ELF-1 (cell line): ENCODE data around the gene SCD5.

Experiments used
- DNase-seq: peaks from one replicate; pipeline ENCODE4 v3.0.0-alpha.2; 2016; ENCODE audit warnings: low read depth, low spot score

SCD5 gene

DNA sequence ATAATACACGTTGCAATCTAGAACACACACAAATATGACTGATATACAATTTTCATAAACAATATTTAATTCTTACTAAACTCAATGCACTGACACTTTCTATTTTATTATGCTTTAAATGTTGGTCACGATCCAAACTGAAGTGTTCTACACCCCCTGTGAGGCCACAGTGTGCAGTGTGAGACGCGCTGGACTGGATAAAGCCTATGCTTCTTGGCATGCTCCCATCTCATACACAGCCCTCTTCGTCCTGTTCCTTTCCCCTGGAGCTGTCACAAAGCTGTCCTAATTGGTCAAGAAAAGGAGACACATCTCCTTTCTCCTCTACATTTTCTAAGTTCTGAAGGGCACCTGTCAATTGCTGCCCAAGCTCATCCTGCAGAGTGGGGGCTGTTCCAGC is 72.0 kb downstream of the SCD5 start:
- no peak for DNase-seq

DNA sequence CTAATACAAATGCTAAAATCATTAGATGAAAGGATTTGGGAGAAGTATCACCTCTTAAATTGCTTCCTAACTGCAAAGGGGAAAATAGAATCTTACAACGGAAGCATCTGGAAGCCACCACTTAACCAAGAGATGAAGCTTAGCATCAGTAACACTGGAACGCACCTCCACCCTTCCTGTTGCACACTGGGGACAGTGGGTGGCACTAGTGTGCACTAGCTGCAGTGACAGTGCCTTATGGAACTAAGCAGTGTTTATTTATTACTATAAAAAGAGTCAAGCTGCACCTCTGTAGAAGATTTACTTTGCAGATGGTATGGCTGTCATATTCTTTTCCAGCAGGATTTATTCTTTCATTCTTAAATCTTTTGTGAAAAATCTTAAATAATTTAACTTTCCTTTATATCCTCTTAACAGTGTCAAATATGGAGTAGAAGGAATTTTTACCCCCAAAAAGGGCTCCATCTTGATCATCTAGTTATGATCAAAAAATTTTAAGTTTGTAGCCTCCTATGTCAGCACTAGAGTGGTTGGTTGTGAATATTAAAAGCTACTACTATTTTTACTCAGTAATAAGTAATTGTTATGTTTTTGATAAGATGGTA is 76.7 kb downstream of the SCD5 start:
- DNase-seq: no peak

DNA sequence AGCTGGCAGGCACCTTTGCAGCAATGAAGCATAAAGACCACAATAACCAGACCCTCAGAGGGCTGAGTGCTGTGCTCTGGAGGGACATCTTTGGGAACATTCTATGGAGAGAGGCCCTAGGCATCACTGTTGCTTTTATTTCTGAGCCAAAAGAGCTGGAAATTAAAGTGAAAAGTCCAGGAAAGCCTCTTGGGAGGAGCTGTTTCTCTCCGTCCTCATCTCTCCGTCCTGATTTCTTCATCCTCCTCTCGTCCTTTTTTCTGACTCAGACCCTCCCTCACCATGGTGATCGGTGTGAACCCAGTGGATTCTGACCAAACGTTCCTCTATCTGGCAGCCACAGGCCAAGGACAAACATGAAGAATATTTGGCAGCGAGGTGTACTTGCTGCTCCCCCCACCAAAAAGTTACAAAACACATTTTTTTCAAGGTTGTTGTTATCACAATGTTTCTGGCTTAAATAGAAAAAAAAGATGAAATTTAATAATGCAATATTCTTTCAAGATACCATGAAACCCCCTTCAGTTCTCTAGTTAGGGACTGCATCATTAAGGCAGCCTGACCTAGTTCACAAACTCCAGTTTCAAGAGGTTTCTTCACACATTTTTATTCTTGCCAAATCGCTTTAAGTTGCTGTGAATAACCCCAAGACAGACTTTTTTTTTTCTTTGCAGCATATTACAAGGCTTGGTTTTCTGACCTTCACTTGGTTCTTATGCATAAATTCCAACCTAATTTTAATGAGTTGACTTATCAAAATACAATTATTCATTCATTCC is 80.2 kb downstream of the SCD5 start:
- DNase-seq: no peak

DNA sequence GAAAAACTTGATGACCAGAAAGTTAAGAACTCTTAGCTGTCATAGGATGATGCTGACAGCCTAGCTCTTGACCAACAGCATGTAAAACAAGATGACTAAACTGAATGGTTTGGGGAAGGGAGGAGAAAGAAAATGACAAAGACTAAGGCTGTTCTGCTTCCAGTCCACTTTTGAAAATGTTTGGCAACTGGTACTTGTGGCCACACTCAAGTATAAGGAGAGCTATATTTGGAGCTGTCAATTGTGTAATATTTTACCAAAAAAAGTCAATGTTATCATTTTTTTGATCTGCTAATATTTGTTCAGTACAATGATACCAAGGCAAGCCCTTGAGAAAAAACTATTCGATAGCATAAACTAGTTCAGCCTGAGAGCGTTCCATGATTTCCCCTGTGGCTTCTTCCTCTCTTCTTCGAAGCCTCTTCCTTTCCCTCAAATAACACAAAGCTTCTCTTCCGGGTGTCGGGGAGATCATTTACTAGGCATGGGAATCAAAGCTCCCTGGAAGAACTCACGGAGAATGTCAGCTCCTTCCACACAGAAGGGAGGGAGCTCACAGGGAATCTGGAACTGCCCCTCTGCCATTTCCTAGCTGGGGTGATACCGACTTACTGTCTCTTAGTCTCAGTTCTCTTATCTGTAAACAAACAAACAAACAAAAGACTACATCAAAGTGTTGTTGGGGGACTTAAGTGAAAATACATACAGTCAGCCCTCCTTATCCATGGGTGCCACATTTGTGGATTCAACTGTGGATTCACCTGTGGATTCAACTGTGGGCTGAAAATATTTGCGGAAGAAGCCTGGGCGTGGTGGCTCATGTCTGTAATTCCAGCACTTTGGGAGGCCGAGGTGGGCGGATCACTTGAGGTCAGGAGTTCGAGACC is 82.6 kb downstream of the SCD5 start:
- peak; percentile 68 for DNase-seq

DNA sequence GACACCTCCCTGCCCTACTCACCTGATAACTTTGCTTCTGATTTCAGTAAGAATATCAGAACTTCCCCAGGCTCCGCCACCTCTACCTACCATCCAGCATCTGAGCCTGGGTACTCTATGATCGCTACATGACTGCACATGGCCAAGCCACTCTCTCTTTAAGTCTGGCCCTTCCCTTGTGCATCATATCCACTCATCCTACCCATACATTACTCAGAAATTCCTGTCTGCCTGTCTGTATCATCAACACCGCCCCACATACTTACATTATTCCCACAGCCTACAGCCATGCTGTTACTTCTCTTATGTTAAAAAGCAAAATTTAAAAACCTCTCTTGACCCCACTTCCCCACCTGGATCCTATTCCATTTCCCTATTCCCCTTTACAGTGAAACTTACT is 84.7 kb downstream of the SCD5 start:
- DNase-seq: no peak

DNA sequence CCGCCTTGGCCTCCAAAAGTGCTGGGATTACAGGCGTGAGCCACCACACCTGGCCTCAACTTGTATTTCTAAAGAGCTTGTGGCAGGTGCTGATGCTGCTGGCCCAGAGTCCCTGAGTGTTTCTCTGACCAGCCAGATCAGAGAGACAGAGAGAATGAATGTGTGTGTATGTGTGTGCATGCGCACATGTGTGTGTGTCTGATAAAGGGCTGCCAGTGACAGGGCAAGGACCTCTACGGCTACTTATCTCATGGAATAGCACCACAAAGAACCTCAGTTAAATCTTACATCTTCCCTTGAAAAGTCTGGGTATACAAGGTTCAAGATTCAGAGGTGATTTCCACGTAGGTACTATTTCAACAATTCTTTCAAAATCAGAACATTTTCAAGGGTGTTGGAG is 86.0 kb downstream of the SCD5 start:
- no peak for DNase-seq

DNA sequence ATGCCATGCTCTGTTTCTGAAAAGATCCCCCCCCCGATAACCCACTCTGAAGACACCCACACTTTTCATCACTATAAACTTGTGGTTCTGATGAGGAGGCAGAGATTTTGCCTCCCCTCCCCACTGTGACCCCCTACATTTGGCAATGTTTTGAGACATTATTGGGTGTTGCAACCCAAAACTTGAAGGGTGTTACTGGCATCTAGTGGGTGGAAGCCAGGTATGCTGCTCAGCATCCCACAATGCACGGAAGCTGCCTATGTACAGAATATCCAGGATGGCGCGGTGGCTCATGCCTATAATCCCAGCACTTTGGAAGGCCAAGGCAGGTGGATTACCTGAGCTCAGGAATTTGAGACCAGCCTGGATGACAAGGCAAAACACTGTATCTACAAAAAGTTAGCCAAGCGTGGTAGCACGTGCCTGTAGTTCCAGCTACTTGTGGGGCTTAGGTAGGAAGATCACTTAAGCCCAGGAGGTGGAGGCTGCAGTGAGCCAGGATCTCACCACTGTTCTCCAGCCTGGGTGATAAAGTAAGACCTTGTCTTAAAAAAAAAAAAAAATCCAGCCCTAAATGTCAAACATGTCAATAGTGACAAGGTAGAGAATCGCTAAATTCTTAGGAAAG is 87.3 kb downstream of the SCD5 start:
- no peak for DNase-seq

DNA sequence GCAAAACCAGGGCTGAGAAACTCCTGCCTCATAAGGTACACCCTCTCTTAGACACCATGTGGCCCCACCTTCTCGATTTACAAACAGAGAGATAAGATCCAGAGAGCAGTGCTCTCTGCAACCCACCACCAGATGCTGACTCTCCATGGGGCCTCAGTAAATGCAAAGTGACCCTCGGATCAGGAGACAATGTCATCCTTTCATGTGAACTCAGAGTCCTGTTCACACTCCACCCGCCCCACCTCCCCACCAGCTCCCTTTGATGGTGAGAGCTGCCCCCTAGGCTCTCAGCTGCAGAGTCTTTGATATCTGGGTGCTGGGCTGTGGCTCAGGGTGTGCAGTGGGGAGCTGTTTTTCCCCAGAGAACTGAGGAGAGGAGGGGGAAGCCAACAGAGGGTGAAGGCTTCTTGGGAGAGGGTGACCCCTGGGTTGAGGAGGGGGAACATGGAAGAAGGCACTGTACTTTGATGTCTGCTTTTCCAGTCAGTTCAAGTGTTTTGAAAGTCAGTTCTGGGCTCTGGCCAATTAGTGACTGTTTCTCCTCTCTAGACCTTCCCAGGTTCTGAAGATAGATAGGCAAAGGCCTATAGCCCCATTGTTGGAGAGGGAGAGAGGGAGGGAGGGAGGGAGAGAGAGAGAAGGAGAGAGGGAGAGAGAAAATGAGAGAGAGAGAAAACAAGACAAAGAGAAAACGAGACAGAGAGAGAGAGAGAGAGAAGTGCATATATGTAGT is 88.2 kb downstream of the SCD5 start:
- peak; percentile 52 for DNase-seq

DNA sequence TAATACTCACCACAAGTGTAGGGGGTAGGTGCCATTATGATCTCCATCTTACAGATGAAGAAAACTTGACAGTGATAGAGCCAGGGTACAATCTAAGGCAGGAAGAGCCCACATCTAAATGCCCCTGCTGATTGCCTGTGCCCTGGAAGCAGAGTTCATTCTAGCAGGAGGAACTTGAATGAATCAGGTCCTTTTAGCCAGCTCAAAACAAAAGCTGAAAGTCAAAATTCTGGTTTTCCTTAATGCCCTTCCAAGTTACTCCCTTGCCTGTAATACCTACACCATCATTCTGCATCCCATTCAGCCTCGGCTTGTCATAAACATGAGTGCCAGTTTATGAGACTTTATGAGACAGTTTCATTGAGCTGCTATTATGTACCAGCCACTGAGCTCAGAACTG is 89.6 kb downstream of the SCD5 start:
- DNase-seq: no peak

DNA sequence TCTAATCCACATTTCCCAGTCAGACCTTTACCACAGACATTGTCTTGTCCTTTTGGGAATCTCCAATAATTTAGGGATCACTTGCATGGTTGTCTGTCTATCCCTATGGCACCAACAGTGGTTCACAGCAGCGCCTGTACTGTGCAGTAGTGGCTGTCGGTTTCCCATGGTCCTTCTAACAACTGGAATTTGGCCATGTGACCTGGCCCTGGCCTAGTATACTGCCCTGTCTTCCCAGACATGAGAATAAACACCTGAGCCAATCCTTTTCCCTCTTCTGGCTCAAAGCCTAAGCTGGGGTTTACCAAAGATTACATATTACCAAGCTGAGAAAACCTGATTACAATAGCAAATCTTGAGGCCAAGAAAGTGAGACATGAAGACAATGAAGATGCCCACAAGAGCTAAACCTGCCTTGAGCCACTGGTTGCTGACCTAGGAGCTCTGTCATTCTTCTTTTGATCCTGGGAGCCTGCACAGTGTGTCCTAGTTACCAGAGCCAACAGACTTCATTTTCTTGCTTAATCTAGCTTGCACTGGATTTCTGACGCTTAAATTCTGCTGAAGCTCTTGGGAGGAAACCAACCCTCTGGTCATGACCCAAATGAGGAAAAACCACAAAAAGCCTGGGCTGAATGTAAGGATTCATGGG is 92.1 kb downstream of the SCD5 start:
- no peak for DNase-seq

DNA sequence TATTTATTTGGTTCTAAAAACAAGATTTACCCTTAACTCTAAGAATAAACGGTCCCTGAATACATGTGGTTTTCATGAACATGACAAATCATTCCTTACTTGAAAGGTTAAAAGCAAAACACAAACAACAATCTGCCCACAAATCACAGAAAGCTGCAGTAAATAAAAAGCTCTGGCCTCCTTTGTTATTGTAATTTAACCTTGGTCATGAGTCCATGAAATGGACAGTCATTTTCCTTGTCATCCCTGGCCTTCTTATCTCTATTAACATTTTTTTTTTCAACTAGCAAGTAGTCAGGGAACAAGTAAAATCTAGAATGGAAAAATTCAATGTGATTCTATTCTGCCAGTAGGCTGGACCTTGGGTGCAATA is 92.7 kb downstream of the SCD5 start:
- DNase-seq: no peak

DNA sequence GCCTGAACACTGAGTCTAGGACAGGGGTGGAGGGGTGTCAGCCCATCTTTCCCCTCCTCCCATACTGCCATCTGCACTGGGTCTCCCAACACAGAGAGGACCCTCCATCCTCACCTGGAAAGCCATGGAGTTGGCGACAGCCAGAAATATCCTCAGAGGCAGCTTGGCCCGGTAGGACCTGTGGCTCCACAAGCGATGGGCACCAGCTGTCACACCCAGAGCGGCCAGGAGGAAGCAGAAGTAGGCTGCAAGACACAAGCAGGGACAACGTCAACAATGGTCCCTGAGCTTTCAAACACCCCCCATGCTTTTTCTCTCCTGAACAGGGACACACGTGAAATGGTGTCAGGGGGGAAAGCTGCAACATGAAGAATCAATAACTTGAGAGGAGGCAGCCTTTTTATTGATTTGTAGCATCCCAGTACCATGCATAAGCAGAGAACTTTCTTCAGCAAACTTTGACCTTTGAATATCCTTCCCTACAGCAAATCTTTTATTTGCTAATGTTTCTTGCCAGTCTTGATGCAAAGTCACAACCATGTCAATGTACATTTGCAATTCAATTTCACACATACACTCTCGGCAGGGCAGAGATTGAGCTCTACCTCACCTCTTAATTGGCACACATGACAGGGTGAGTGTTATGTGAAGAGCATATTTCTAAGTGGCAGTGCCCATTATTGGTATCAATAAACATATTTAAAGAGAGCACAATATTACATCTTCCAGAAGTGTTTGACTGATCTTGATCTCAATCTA is 93.2 kb downstream of the SCD5 start:
- DNase-seq: no peak

DNA sequence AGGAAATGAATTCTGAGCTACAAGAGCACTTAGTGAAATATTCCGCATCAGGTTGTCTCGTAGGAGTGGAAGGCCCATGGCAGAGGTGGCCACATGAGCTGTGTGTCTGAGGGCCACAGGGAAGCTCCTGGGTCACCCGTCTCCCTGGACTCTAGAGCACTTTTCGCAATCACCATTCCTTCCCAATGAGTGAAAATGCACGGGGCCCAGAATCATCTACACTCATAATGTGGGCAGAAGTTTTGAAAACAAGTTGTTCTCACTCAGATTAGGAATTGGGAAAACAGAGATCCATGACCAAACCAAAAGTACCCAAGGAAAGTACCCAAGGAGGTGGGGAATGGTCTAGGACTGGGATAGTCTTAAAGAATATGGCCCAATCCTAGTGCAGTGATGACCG is 94.4 kb downstream of the SCD5 start:
- no peak for DNase-seq

DNA sequence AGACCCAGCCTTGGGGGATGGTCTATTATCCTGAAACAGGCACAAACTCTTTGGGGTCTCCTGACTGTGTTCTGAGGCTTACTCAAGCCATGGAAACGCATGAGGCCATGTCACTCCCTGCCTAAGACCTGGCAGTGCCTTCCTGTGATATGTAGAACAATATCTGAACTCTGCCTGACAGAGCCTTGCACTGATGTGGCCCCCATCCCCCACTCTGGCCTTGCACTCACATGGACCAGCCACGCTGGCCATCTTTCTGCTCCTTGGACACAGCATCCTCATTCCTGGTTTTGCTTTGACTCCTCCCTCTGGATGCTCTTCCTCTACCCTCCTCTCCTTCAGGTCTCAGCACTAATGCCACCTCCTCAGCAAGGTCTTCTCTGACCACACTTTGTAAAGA is 100.2 kb downstream of the SCD5 start:
- DNase-seq: no peak

DNA sequence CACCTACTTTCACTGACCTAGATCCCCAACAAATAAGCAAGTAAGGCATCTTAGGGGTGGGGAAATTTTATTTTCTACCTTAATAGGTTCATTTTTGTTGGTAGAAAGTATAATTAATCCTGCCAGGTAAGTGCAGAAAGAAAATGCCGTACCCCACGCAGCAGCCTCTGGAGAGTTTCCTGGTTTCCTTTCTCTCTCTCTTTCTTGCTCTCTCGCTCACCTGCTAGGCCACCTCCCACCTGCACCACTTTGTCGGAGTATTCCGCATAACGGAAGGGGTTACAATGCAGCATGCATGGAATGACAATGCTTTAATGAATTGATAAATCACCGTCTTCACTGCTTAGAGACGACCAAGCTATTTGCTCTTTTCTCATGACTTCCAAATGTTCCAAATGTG is 101.0 kb downstream of the SCD5 start:
- DNase-seq: no peak

DNA sequence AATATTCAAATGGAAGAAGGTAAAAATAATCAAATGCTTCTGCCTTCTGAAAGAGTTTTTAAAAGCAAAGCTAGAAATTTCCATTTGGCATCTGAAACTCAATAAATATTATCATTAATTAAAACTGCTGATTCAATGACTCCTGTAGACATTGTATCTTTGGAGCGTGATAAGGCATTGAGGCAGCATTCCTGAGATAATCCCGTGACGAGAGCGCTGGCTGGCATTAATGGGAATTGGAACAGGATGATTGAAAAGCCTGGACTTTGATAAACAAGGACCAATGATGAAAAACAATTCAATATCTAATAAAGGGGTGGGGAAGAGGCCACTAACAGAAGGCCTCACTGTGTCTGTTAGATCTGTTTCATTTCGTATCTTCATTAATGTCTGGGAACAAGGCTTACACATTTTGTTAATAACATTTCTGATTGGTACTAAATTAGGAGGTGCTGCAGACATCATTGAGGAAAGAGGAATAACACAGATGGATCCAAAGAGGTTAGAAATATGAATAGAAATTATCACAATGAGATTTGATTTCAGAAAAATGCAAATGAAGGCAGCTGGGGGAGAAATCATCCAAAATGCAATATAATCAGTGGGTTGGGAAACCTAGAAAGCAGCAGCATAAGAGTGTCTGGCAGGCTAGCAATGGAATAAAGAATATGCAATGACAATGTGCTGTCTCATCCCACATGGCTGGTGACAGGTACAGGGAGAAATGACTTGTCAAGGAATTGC is 102.3 kb downstream of the SCD5 start:
- DNase-seq: no peak

DNA sequence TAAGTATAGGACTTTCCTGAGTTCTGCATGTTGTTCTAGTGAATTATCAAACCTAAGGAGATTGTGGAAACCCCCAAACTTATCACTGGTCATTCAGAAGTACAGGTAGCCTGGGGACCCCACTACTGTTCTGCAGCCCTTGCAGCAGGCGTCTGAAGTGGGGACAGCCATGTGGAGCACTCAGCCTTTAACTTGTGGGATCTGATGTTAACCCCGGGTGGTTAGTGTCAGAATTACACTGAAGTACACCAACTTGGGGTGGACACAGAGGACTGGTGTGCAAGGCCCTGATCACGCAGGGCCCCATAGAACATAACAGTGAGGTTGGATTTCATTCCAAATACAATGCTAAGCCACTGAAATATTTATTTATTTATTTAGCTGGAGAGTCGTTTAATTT is 103.7 kb downstream of the SCD5 start:
- DNase-seq: no peak

DNA sequence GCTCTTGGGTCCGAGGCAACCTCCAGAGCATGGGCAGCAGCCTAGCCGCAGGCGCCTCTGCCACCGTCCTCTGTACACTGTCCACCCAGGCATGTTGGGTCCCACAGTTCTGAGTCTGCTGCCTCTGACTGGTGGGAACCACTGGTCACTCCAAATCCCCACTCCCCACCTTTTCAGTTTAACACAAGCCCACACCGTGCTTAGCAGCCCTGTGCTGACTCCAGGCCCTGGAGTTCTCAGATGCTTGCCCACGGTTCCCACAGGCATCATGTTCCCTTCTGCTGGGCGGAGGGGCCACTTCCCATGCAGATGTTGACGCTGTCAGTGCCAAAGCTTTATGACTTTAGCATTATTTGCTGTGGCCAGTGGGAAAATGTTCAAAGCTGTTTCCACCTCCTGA is 104.5 kb downstream of the SCD5 start:
- no peak for DNase-seq

DNA sequence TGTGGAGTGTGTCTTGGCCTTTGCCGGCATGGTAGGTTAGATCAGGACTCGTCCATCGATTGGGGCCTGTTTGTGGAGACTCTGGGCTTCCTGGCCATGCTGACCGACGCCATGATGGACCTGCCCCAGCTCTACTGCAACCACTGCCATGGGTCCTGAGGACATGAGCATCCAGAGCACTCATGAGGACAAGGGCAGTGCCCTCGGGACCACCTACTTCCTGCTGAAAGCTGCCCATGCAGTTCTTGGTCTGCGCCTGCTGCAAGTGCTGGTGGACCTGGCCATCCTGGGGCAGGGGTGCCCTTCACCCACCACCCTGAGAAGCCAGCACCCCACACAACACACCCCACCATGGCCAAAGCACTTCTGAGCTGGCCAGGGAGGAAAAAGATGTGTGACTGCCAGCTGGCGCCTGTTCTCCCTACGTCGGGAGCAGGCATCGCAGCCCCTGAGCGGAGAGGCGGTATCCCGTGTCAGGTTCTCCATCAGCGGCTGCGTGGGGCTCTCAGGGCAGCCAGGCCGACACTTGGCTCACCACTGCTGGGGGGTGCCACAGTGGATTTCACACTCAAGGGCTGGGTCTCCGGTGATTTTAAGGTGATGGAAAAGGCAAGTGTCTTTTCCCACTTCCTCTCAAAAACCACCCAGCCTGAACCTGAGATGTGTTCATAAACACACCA is 106.4 kb downstream of the SCD5 start:
- no peak for DNase-seq
